COLO668 (cell line): Measurements from ENCODE around the gene RBM47.
"Not testable (repeated sequence)": the region's sequence is repeated elsewhere in the genome, so short reads cannot be mapped to it uniquely, and the experiment has no call there.

Experiments
- DNase-seq: peaks from one replicate; lab custom pipeline; 2025; ENCODE audit not compliant: unreplicated experiment; lab: John Stamatoyannopoulos, UW

RBM47 gene

DNA sequence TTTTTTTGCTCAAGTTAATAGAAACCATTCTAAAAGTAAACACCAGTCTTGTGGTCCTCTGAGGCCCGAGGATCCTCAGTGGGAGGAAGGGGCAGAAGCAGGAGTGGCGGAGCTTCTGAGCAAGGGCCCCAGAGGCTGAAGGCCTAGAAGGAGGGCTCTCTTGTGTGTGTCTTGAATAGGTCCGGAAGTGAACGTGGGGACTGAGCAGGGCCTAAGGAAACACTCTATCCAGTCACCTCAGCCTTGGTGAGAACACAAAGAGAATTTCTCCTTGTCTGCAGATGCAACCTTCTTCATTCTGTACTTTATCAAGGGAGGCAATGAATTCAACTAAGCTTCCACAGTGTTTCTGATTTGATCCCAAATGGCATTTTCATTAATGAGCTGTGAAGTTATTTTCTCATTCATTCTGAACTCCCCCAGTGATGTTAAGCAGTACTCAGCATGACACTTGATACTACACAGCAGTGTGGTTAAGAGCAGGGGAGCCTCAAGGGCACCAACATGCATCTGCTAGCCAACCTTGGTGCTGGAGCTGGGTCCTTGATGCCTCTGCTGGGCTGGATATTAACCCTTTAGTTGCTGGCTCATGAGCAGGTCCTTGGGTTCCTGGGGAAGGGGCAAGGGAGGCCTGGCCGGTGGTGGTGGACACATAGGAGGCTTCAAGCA is 64.7 kb downstream of the RBM47 start:
- no peak for DNase-seq

- DNase-seq: no peak
Observed at GRCh38 chr4:40564004-40564403, 65.7 kb downstream of the RBM47 start.

GRCh38 chr4:40563401-40563800 is 66.3 kb downstream of the RBM47 start:
- no peak for DNase-seq

DNA sequence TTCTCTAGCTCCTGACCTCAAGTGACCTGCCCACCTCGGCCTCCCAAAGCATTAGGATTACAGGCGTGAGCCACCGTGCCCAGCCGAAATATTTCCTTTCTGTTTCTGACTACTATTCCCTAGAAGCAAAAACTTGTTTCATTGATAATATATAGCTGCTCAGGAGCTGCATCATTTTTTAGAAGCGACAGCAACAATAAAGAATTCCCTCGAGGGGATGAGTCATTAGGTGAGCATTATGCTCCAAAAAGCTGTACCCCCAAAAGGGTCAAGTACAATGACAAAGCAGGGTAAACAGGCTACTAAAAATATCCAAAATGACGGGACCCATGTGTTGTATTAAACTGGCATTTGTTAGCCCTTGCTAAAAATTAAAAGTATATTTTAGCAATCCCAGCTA is 67.0 kb downstream of the RBM47 start:
- no peak for DNase-seq

- no peak for DNase-seq
Observed at GRCh38 chr4:40562208-40562607, 67.5 kb downstream of the RBM47 start.

GRCh38 chr4:40561543-40562177 is 68.0 kb downstream of the RBM47 start:
- not testable (repeated sequence) for DNase-seq

GRCh38 chr4:40559585-40560465 is 69.8 kb downstream of the RBM47 start:
- DNase-seq: no peak

DNA sequence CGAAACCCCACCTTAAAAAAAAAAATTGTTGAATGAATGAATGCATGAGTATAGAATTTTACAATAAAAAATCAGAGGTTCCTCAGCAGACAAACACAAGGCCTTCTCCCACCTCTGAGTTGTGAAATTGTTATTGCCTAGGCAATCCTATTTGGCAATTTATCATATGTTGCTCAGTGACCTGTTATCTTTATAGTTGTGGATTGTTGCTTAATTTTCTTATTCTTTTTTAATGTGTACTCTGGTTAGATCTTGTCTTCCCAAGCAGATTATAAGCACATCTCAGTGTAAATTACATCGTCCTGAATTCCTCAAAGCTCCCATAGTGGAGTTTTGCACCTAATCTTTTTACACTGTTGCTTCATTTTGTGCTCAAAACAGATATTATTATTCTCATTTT is 71.9 kb downstream of the RBM47 start:
- no peak for DNase-seq

- no peak for DNase-seq
Observed at GRCh38 chr4:40555176-40555900, 74.3 kb downstream of the RBM47 start.

- DNase-seq: not testable (repeated sequence)
Observed at GRCh38 chr4:40554641-40555040, 75.0 kb downstream of the RBM47 start.

DNA sequence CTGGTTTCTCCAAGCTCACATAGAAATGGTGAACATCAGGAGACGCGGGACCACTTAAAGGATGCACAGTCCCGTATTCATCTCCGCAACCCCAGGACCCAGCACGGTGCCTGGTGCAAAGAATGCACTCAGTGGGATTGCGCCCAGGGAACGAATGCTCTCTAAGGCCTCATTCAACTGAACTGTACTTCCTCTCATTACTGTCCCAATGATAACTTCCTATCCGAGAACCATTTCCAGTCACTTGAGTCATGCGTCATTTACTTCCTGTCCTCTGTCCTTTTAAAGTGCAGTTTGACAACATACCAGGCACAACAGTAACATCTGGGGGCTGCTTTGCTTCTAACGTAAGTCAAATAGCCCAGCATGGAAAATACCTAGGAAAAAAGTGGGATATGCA is 75.7 kb downstream of the RBM47 start:
- no peak for DNase-seq

- DNase-seq: no peak
Observed at GRCh38 chr4:40552536-40552935, 77.1 kb downstream of the RBM47 start.

GRCh38 chr4:40551568-40552136 is 78.0 kb downstream of the RBM47 start:
- not testable (repeated sequence) for DNase-seq

- DNase-seq: peak; percentile 20
Observed at GRCh38 chr4:40550948-40551462, 78.7 kb downstream of the RBM47 start.

GRCh38 chr4:40550196-40550595 is 79.5 kb downstream of the RBM47 start:
- no peak for DNase-seq

DNA sequence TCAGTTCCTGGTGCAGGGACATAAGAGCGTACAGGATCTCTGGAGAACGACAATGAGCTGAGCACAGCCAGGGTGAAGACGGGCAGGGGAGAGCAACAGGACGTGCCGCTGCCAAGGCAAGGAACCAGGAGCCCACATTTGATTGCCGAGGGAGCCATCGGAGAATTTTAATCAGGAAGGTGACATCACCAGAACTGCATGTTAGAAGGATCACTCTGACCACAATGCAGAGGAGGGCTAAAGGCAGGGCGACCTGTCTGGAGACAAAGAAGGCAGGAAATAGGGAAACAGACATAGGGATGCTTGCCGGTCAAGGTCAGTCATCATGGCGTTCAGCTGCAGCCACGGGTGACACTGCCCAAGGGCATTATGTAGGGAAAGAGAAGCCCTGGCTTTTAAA is 81.4 kb downstream of the RBM47 start:
- no peak for DNase-seq

DNA sequence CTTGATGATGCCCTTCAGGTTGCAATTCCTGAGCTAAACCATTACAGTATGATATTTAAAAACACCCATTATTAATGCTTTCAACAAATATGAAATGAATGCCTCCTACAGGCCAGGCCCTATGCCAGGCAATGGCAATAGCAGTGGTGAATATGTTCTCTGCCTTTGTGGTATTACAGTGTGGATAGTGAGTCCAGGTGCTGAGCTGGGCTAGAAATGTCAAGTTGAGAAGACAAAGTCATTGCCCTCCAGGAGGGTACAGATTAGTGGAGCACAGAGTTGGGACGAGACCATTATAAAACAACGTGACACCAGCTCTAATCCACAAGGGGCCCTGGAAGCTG is 81.9 kb downstream of the RBM47 start:
- DNase-seq: no peak

DNA sequence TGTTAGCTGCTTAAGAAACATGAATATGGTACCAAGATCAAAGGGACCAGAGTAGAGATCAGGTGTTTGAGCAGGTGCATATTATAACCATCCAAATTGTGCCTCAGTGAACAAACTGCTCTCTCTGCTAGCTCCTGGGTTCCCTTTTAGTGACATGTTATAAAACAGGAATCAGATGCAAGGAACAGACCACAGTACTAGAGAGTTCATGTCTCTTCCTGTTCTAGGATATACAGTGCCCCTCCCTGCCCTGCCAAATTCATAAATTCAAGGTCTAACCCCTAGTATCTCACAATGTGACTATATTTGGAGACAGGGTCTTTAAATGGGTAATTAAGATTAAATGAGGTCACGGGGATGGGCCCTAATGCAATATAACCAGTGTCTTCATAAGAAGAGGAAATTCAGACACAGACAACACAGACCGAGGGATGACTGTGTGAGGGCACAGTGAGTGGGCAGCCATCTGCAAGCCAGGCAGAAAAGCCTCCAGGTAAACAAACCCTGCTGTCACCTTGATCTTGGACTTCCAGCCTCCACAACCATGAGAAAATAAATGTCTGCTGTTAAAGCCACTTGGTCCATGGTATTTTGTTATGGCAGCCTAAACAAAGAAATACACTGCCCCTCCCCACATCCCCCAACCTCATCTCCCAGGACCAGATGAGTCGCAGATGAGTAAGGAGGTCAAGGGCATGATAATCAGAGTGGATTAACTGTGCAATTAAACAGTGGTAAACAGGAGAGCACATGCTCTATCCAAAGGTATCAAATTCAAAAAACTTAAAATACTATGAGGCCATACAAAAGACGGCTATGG is 82.5 kb downstream of the RBM47 start:
- DNase-seq: no peak

DNA sequence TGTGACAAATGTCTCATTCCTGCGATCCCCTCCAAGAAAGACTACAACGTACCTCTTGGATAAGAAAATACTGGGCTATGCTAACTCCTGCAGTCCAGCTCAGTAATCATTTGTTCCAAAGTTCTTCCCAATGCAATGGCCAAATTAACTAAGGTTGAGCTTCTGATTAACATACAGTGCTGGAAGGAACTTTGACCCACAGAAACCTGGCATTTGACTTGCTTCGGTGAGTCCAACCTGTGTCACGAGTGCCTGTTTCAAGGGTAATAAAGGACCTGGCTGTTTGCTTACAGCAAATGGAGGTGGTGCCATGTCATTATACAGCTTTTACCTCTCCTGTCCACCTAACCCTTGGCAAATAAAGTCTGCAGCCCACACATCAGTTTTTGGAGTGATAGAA is 83.2 kb downstream of the RBM47 start:
- peak; percentile 19 for DNase-seq

DNA sequence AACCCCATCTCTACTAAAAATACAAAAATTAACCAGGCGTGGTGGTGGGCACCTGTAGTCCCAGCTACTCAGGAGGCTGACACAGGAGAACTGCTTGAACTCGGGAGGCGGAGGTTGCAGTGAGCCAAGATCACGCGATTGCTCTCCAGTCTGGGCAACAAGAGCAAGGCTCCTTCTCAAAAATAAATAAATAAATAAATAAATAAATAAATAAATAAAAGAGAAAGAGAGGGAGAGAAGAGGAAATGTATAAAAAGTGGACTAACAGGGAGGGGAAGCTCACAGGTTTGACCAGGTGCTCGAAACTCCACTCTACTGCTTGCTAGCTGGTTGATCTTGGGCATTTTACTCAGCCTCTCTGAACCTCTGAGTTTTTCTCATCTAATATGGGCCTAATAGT is 84.2 kb downstream of the RBM47 start:
- DNase-seq: not testable (repeated sequence)
